ENCODE measurements around the gene GDPD4. TPM values are rescaled to one million over a fixed set of nuclear protein-coding genes. Genes with fewer than 3 reads are reported as not detected.
A peak's percentile ranks its signal among the peaks of the same experiment; 100 is the strongest.

Gene GDPD4
- polyA plus RNA-seq, 12 donors: 0.22 to 1.5 (median 0.30) TPM; not detected in 3

DNA sequence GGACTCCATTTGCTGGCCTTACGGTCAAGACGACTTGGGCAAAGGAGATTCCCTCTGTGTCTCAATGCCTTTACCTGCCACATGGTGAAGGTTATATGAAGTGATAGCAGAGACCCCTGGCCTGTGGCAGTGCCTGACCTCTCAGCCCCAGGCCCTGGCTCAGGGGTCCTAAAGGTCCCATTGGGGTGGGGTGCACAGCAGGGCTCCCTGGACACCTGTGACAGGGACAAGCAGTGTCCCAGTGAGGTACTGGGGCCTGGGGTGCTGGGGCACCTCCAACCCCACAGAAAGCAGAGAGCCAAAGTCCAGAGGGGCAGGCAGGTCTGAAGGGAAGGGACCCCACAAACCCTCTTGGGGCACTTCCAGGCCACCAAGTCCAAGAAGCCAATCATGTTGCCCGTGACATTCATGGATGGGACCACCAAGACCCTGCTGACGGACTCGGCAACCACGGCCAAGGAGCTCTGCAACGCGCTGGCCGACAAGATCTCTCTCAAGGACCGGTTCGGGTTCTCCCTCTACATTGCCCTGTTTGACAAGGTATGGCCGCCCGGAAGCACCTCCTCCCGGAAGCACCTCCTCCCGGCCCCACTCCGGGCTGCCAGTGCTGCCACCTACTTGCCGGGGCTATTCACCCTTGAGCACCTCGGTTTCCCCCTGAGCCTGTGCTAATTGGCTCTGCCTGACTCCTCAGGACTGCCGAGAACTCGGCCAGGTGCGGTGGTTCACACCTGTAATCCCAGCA, 111.0 kb downstream of the GDPD4 start:
- no peak for DNase-seq

DNA sequence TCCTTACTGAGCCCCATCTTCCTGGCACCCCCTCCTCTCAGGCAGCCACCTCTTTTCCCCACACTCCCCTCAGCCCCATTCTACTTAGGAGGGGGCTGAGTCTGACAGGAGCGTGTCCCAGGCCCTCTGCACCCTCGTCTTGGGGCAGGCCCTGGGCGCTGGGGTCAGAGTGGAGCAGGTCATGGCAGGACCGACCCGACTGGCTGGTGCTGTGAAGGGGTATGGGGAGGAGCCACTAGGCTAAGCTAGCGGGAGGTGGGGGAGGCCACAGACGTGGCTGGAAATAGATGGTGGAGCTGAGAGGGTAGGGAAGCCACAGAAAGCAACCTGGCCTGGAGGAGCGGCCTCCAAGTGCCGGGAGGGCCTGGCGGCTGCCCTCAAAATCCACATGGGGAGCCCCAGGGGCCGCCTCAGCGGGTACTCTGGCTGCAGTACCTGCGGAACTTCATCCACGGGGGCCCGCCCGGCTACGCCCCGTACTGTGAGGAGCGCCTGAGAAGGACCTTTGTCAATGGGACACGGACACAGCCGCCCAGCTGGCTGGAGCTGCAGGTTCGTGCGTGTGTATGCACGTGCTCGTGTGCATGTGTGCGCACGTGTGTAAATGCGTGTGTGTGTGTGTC, 111.8 kb downstream of the GDPD4 start:
- no peak for DNase-seq

DNA sequence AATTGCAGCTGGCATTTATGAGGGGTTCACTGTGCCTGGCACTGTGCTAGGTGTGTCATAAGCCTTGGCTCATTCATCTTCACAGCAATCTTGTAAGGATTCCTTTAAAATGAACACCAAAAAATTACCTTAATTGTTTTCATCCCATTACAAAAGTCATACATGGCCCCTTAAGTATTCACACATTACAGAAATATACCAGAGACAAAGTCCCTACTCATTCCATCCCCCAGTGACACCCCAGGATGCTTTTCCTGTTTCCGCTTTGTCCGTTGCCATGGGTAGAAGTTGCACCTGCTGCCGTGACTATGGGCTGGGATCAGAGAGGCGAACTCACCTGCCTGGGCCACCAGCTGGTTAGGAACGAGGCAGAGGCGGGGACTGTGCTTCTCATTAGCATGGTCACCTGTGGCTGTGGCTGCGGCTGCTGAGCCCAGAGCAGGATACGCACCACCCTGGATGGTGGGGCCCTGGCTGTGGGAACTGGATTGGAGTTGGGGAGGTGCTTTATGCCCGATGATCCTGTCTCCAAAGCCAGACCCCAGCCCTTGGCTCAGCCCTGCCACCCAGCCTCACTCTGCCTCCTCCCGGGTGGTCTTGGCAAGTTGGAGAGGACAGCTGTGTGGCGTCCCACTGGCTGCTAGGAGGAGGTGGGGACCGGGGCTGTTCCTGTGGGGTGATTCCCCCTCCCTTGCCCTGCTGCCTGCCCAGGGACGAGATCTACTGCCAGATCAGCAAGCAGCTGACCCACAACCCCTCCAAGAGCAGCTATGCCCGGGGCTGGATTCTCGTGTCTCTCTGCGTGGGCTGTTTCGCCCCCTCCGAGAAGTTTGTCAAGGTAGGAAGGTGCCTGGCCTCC, 112.6 kb downstream of the GDPD4 start:
- no peak for DNase-seq

DNA sequence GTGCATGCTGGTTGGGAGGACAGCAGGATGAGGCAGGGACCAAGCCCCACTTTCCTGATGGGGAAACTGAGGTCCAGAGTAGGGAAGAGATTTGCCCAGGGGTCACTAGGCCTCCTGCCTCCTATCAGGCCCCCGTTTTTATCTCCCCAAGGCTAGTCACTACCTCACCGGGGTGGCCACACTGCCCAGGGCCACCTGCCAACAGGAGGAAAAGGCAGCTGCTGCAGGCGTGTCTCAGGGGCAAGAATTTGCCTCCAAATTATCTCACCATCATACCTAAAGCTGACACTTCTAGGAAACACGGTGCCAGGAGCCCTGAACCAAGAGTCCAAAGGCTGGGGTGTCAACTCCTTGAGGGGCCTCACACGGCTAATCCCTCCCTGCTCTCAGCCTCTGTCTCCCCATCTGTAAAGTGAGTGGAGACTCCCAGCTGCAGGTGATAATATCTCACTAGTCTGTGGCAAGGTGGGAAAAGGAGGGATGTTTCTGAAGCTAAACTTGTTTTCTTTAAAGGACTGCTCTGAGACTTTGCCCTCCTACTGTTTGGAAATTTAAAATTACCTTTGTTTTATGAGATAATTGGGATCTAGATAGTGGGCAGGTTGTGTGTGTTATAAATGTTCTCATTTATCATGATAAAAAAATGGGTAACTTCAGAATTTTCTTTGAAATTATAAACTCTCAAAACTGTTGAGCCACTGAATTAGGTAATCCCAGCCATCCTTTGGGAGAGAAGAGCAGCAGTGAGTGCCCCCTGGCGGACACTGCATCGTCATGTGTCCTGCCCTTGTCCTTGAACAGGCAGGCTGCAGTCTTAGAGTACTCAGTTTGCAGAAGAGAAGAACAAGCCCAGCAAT, 113.5 kb downstream of the GDPD4 start:
- DNase-seq: peak; percentile 86

DNA sequence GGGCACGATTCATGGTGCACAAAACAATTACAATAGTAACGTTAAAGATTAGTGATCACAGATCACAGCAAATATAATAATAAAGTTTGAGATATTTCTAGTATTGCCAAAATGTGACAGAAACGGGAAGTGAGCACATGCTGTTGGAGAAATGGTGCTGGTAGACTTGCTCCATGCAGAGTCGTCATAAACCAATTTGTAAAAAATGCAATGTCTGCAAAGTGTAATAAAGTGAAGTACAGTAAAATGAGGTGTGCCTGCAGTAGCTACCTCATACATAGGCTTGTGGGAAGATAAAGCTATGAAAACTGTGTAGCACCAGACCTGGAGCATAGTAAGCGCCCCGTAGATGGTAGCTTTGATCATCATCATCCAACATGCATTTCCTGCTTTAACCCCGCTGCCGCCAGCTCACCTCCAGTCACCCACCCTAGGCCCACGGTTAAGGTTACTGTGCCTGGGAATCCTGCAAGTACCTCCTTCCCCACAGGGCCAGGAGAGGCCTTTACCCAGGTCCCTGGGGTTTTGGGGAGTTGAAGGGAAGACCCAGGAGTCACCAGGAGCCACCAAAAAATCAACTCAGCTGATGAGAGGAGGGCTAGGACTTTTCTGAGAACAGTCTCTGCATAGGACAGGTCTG, 114.3 kb downstream of the GDPD4 start:
- DNase-seq: no peak

DNA sequence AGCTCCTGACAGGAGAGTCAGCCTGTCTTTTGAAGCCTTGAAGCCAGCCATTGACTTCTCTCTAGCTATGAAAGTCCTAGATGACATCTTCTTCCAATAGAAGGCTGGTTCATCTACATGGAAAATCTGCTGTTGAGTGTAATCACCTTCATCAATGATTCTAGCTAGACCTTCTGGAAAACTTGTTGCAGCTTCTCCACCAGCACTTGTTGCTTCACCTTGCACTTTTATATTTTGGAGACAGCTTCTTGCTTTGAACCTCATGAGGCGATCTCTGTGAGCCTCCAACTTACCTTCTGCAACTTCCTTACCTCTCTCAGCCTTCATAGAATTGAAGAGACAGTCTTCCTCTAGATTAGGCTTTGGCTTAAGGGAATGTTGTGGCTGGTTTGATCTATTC, 115.2 kb downstream of the GDPD4 start:
- DNase-seq: no peak

DNA sequence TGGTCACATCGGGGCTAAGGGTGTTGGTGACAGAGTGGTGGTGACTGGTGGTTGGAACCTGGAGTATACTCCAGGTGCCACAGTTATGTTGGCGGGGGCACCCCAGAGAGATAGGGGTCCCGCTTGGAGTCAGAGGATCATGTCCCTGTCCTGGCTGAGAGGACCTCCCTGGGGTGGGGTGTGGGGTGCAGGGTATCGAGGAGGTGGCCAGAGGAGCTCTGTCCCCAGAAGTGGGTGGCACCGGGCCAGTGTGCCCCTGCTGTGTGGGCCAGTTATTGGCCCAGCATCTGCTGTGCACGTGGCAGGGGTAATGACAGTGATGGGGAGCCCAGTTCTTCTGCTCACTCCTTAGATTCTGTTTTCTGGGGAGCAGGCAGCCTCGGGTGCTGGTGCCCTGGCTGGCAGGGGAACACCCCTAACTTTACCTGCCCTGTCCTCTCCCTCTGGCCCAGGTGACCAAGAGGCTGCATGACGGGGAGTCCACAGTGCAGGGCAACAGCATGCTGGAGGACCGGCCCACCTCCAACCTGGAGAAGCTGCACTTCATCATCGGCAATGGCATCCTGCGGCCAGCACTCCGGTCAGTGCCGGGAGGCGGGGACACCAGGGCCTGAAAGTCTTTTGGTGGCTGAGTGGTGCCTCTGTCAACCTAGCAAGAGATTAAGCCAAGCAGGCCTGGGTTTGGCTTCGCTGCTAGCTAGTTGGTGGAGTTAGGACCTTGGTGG, 117.2 kb downstream of the GDPD4 start:
- no peak for DNase-seq

DNA sequence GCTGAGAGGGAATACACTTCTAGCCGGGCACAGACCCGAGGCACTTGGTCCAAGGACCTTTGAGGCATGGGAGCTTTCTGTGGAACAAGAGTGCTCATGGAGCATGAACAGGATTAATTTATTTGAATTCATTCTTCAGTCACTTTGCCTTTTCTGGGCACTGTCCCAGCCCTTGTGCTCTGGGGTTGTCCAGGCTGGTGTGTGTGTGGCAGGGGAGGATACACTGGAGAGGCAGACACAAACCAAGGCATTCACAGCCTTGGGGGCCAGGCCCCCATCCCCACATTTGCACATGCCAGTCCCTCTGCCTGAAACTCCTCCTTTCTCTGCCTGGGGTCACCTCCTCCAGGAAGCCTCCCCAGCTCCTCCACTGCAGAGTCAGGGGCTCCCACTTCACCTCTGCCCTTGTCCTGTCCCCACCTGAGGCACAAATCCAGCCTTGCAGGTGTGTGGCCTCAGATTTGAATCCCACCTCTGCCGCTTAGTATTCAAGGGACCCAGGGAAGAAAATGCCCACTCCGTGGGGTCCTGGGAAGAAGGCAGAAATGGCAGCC, 118.0 kb downstream of the GDPD4 start:
- DNase-seq: no peak

DNA sequence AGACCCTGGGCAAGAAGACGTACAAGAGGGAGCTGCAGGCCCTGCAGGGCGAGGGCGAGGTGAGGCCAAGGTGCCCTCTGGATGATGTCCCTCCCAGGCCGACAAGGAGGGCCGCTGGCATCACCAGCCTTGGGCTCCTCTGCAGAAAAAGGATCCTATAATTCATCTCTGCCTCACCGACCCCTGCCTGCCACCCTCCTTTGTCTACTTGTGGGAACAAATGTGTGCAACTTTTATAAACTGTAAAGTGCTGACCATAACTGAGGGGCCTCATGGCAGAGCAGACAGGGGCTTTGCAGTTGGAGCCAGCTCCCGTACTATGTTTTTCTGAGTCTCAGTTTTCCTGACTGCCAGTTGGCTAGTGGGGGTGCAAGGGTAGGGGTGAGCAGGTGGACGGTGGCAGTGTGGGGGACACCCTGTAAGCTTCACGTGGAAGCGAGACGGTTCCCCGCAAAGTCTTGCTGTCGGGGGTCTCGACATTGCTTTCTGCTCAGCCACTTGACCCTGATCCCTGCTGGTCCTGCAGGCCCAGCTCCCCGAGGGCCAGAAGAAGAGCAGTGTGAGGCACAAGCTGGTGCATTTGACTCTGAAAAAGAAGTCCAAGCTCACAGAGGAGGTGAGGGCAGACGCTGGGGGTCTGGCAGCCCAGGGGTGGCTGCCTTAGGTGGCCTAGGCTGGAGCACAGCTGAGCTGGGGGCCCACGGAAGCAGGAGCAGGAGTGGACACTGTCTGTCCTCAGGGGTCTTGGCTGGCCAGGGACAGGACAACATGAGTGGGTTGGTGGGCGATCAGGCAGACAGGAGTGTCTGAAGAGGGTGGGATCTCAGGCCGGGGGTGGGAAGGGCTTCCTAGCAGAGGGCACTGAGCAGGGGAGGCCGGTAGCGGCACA, 118.7 kb downstream of the GDPD4 start:
- no peak for DNase-seq

DNA sequence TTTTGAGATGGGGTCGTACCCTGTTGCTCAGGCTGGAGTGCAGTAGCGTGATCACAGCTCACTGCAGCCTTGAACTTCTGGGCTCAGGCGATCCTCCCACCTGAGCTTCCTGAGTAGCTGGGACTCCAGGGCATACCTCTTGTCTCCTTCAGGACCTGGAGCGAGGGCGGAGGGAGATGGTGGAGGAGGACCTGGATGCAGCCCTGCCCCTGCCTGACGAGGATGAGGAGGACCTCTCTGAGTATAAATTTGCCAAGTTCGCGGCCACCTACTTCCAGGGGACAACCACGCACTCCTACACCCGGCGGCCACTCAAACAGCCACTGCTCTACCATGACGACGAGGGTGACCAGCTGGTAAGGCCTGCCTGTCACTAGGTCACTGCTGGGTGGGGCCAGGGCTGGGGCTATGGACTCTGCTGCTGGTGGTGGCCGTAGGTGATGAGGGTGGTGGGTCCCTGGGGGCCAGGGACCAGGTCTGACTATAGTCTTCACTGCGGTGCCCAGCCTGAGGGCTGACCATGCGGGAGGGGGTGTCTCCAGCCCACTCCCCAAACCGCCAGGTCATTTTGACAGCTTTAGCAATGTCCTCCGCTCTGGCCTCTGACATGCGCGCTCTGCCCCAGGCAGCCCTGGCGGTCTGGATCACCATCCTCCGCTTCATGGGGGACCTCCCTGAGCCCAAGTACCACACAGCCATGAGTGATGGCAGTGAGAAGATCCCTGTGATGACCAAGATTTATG, 119.5 kb downstream of the GDPD4 start:
- no peak for DNase-seq

DNA sequence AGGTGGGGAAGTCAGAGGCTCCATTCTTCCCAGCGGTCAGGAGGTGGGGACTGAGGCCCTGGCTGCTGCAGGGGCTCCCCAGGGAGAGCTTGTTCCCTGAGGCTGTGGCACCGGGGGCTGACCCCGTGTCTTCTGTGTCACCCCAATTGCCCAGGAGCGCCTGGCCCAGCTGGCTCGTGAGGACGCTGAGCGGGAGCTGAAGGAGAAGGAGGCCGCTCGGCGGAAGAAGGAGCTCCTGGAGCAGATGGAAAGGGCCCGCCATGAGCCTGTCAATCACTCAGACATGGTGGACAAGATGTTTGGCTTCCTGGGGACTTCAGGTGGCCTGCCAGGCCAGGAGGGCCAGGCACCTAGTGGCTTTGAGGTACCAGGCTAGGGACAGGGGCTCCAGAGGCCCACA, 120.3 kb downstream of the GDPD4 start:
- DNase-seq: no peak

DNA sequence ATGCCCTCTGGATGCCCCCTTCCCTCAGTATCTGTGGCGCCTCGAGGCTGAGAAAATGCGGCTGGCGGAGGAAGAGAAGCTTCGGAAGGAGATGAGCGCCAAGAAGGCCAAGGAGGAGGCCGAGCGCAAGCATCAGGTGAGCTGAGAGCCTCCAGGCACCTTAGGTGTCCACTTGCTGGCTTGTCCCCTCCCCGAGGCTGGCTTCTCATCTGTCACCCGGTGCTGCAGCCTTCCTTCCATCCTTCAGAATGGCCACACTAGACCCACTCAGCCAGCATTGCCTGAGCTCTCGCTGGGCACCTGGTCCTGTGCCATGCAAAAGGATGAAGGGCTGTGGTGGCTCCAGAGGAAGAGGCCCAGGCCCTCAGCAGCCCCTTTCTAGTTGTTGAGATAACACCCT, 121.1 kb downstream of the GDPD4 start:
- no peak for DNase-seq

DNA sequence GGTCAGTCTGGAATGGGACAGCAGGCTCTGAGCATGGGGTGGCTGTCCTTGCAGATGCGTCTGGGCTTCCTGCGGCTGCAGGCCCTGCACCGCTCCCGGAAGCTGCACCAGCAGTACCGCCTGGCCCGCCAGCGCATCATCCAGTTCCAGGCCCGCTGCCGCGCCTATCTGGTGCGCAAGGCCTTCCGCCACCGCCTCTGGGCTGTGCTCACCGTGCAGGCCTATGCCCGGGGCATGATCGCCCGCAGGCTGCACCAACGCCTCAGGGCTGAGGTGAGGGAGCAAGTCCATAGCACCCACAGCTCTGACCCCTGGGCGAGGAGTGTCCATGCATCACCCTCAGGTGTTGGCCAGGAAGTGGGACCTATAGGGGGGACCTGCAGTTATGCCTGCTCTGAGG, 121.8 kb downstream of the GDPD4 start:
- DNase-seq: no peak

DNA sequence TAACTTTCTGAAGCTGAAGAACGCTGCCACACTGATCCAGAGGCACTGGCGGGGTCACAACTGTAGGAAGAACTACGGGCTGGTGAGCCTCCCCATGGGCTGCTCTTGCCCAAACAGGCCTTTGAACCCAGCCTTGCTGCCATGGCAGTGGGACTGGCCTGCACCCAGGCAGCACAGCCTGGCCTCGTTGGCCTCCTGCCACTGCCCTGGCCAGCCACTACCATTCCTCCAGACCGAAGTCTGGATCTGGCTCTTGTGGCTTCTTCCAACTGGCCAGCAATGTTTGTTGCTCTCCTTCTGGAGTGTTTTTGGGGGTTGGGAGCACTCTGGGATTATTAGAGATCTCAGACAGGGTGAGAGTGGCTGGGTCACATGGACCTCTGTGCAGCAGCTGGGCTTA, 122.4 kb downstream of the GDPD4 start:
- no peak for DNase-seq

DNA sequence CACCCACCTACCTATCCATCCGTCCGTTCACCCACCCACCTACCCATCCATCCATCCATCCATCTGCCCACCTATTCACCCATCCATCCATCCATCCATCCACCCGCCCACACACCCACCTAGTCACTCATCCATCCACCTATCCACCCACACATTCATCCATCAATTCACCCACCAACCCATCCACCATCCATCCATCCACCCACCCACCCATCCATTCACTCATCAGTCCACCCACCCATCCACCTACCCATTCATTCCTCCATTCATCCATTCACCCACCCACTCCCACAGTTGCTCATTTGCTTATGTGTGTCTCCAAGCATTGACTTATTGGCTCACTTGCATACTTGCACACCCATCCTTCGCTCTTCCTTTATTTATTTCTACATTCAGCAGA, 123.3 kb downstream of the GDPD4 start:
- DNase-seq: no peak

DNA sequence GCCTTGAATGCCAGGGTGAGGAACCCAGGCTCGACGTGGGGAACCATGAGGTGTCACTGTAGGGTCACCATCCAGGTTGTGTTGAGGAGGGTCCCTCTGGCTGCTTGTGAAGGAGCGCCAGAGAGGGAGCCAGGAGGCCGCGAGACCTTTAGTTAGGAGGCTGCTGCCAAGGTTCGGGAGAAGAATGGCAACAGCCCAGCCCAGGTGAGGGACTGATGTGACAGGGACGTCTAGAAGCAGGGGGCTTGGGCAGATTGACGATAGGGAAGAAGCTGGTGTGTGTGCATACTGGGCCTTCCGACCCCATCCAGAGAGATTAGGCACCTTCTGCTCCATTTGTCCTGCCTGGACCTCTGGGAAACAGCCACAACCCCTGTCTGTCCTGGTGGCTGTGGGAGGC, 124.5 kb downstream of the GDPD4 start:
- DNase-seq: no peak

DNA sequence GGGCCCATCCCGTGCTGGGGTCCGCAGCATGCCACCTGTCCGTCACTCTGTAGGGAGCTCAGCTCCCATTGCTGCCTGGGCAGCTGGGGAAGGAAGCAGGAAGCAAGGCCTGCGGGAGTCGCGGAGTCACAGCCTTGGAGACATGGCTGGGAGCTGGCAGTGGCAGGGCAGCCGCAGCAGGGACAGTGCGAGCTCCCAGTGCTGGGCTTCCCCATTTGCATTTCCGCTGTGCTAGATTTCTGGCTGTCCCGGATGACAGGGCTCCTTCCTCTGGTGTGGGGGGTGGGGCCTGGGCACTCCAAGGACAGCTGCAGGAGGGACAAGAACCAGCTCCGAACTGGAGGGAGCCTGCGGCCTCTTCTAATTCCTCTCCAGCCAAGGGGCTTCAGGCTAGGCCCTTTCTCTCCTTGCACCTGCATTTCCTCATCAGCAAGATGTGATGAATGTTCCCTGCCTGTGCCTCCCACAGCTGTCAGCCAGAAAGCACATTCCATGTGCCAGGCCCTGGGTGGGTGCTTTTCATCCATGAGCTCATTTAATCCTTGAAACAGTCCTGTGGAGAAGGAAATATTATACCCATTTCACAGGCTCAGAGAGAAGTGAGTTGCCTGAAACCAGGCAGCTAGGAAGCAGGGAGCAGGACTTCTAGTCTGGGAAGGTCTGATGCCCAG, 125.5 kb downstream of the GDPD4 start:
- DNase-seq: no peak
